MCF 10A (cell line): ENCODE measurements around the gene APOBEC2. TPM values are rescaled to one million over a fixed set of nuclear protein-coding genes. Genes with fewer than 3 reads are reported as not detected.

Experiments
- BruUV-seq: library from RNA; stranded (reverse); fragments of 400-500 nt; replicated peaks from 2 replicates; lab custom pipeline; 2021; lab: Mats Ljungman, UMichigan
- CTCF ChIA-PET: fragments of 300-600 bp; sonication (Branson Sonifier 250); formaldehyde crosslinking; extraction: SDS; loops from one replicate; lab custom pipeline; 2021; ENCODE audit warnings: antibody characterized with exemption, inconsistent platforms; lab: Yijun Ruan, JAX
- POLR2A ChIA-PET: fragments of 300-600, 350-650 bp; sonication (Branson Sonifier 250); formaldehyde crosslinking; extraction: SDS; loops from one replicate; lab custom pipeline; 2020; ENCODE audit warnings: antibody characterized with exemption, inconsistent platforms; lab: Yijun Ruan, JAX
- DNase-seq: peaks from one replicate; pipeline ENCODE4 v3.0.0-alpha.2; 2018; ENCODE audit not compliant: unreplicated experiment
- H3K27ac Mint-ChIP-seq: one replicate; pipeline ENCODE4 v1.8.0; 2022; ENCODE audit warnings: mild to moderate bottlenecking, low read depth, mixed read lengths; ENCODE audit not compliant: unreplicated experiment
- H3K27me3 Mint-ChIP-seq: one replicate; pipeline ENCODE4 v1.8.0; 2022; ENCODE audit warnings: mixed read lengths; ENCODE audit not compliant: insufficient read depth, unreplicated experiment
- H3K36me3 Mint-ChIP-seq: one replicate; pipeline ENCODE4 v1.8.0; 2022; ENCODE audit warnings: mild to moderate bottlenecking, moderate library complexity, mixed read lengths; ENCODE audit not compliant: insufficient read depth, unreplicated experiment
- H3K4me1 Mint-ChIP-seq: one replicate; pipeline ENCODE4 v1.8.0; 2022; ENCODE audit warnings: mixed read lengths; ENCODE audit not compliant: insufficient read depth, unreplicated experiment
- H3K4me3 Mint-ChIP-seq: one replicate; pipeline ENCODE4 v1.8.0; 2022; ENCODE audit warnings: mild to moderate bottlenecking, moderate library complexity, mixed read lengths; ENCODE audit not compliant: unreplicated experiment
- H3K9me3 Mint-ChIP-seq: one replicate; pipeline ENCODE4 v1.8.0; 2022; ENCODE audit warnings: mixed read lengths; ENCODE audit not compliant: unreplicated experiment
- intact Hi-C: fragments of 100-400 bp; cut with micrococcal nuclease; formaldehyde crosslinking; loops from 2 replicates; pipeline ENCODE4 v1.14.1; 2022
- total RNA-seq: library from RNA; stranded (reverse); gene quantifications from 2 replicates; pipeline ENCODE4 v1.2.3, GENCODE V29; 2022
- TF ChIP-seq, protein P1 (sequence below): fragments of 200-600 bp; IDR thresholded peaks from one replicate; pipeline ENCODE4 v1.8.0; 2022; ENCODE audit warnings: antibody characterized with exemption, mild to moderate bottlenecking; ENCODE audit not compliant: unreplicated experiment

APOBEC2 gene
- total RNA-seq, 1 experiment from 2014 or later = not detected

DNA sequence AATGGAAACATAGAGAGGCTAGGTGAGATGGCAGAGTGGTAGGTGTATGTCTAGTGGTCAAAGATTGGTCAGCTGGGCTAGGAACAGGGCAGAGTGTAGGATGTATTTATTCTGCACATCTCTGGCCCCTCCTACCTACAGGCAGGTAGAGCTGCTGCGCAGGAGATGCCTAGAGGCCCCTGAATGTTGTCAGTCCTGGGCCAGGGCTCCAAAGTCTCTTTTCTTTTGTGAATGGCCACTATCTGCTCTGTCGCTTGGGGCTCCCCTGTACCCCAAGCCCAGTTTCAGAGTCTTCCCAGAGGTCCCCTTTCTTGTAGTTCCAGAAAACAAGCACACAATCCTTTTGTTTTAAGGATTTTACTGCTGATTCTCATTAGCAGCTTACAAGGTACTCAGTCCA lies 5.7 kb upstream of the APOBEC2 start:
- no peaks in the 10 kb centered on the region for H3K9me3 Mint-ChIP-seq

DNA sequence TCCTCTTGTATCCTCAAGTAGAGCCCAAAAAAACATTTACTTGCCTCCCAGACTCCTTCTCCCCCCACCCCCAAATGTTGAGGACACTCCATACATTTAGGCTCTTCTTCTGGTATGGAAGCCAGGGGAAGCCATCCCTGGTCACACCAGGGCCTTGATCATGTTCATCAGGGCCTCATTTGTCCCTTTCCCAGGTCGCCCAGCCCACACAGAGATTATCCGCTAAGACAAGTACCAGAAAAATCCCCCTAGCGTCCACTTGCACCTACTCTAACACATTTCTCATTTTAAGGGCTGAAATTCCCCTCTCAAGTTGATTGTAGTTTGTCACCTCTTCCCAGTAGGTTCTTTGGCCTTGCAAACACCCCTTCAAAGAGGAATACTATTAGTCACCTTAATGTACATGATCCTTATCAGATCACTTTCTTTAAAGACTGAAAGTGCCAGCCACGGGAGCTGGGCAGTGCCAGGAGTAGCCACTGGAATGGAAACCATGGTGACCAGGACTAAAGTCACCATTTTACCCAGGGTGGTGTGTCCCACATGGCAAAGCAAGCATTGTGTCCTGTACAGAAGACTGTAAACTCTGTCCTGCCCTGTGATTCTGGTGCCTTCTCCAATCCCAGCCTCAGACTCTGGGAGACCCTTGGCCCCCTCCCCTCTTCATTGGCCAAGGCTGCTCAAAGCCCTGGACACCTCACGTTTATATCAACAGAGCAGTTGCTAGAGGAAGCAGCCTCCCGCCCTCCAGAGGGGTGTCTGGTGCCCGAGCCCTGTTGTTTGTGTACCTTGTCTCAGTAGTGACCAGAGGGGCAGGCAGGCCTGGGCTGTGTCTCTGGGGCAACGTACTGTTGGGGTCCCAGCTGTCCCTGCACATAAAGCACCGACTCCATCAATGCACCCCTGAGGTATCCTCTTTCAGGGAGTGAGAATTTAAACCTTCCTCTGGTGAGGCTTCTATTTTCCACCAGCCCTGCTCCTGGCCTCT lies 5.0 kb upstream of the APOBEC2 start:
- Mint-ChIP-seq H3K27me3 (no peaks in the 10 kb centered on the region), H3K4me3 (no peak overlapping the region), H3K27ac (no peak overlapping the region), H3K36me3 (no peaks in the 10 kb centered on the region), H3K9me3 (no peaks in the 10 kb centered on the region), H3K4me1 (no peaks in the 10 kb centered on the region)
- CTCF ChIA-PET = interaction anchor here (0.6 to 2.8 kb wide), 6 partner anchors 8 to 1167 kb away, joined by 4 to 13 read pairs (median 6); partner anchors contain the start of gene UNC5CL
- intact Hi-C loops = no loop called here
- no TSS peak for BruUV-seq
- TF ChIP-seq, protein P1, sequence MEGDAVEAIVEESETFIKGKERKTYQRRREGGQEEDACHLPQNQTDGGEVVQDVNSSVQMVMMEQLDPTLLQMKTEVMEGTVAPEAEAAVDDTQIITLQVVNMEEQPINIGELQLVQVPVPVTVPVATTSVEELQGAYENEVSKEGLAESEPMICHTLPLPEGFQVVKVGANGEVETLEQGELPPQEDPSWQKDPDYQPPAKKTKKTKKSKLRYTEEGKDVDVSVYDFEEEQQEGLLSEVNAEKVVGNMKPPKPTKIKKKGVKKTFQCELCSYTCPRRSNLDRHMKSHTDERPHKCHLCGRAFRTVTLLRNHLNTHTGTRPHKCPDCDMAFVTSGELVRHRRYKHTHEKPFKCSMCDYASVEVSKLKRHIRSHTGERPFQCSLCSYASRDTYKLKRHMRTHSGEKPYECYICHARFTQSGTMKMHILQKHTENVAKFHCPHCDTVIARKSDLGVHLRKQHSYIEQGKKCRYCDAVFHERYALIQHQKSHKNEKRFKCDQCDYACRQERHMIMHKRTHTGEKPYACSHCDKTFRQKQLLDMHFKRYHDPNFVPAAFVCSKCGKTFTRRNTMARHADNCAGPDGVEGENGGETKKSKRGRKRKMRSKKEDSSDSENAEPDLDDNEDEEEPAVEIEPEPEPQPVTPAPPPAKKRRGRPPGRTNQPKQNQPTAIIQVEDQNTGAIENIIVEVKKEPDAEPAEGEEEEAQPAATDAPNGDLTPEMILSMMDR = no peak
- DNase-seq = no peak
- POLR2A ChIA-PET = no interaction called here

More for the DNA sequence above, 5.7 kb upstream of the APOBEC2 start:
- BruUV-seq = no TSS peak
- ChIA-PET CTCF (interaction anchor here (1.4 kb wide), 1 partner anchor 19 kb away, joined by 4 read pairs; no protein-coding TSS in a partner anchor), POLR2A (no interaction called here)
- no peak for DNase-seq
- Mint-ChIP-seq H3K4me3 (no peak overlapping the region), H3K36me3 (no peaks in the 10 kb centered on the region), H3K27ac (no peak overlapping the region), H3K4me1 (no peaks in the 10 kb centered on the region), H3K27me3 (no peaks in the 10 kb centered on the region)
- TF ChIP-seq, protein P1 = no peak
- intact Hi-C loops = no loop called here

DNA sequence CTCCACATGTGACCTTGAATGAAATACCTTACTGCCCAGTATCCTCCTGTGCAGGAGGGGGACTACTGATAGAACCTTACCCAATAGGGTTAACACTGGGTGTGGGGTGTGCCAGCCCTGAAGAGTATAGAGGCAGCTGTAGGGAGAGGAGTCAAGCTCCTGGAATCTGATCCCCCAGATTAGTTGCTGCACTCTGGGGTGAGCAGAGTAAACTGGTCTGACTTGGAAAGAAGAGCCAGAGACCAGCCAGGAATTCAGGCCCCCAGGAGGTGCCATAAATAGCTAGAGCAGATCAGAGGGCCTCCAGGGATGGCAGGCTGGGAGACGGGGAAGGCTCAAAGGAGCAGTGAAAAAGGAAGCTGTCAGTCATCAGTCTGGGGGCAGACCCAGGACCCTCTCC lies 3.5 kb upstream of the APOBEC2 start:
- DNase-seq = no peak
- no peaks in the 10 kb centered on the region for H3K27me3 Mint-ChIP-seq
- CTCF ChIA-PET = interaction anchor here (0.7 to 2.8 kb wide), 5 partner anchors 10 to 89 kb away, joined by 4 to 13 read pairs (median 6); partner anchors contain the start of gene UNC5CL
- H3K36me3 Mint-ChIP-seq = no peaks in the 10 kb centered on the region
- H3K9me3 Mint-ChIP-seq = no peaks in the 10 kb centered on the region
- no peak overlapping the region for H3K4me3 Mint-ChIP-seq
- intact Hi-C loops = no loop called here
- peak overlapping the region; percentile 22 for H3K27ac Mint-ChIP-seq
- TF ChIP-seq, protein P1 = no peak
- no TSS peak for BruUV-seq
- POLR2A ChIA-PET = no interaction called here
- no peaks in the 10 kb centered on the region for H3K4me1 Mint-ChIP-seq

DNA sequence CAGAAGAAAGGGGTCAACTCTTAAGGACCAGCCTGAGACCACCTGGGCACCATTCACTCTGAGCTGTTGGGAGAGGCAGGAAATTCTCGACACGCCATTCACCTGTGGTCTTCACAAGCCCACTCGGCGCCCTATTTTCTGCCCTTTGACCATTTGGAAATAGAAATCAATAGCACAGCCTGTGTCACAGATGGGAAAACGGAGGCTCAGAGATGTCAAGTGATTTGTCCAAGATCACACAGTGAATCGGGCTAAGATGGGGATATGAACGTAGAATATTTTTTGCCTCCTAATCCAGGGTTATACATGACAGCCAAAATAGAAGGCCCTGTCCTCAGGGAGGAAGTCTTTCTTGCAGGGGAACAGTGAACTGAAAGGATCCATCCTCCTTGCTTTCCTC lies 3.0 kb upstream of the APOBEC2 start:
- Mint-ChIP-seq H3K27ac (no peak overlapping the region), H3K4me3 (no peak overlapping the region), H3K36me3 (no peaks in the 10 kb centered on the region), H3K27me3 (no peaks in the 10 kb centered on the region), H3K9me3 (no peaks in the 10 kb centered on the region), H3K4me1 (no peaks in the 10 kb centered on the region)
- DNase-seq = no peak
- ChIA-PET CTCF (interaction anchor here (1.5 to 2.8 kb wide), 4 partner anchors 10 to 22 kb away, joined by 4 to 13 read pairs (median 7); partner anchors contain the start of gene UNC5CL), POLR2A (no interaction called here)
- BruUV-seq = no TSS peak
- TF ChIP-seq, protein P1 = no peak
- intact Hi-C loops = no loop called here
